SH-SY5Y (cell line): ENCODE results near the gene SUMF1.

ENCODE experiments used
- GATA2 ChIP-seq: IDR thresholded peaks from 2 replicates; pipeline ENCODE4 v1.6.1; 2011; ENCODE audit warnings: mild to moderate bottlenecking, low read depth, low read length
- GATA3 ChIP-seq: IDR thresholded peaks from 2 replicates; pipeline ENCODE4 v1.6.1; 2011; ENCODE audit warnings: low read depth, mild to moderate bottlenecking, low read length, moderate library complexity

DNA sequence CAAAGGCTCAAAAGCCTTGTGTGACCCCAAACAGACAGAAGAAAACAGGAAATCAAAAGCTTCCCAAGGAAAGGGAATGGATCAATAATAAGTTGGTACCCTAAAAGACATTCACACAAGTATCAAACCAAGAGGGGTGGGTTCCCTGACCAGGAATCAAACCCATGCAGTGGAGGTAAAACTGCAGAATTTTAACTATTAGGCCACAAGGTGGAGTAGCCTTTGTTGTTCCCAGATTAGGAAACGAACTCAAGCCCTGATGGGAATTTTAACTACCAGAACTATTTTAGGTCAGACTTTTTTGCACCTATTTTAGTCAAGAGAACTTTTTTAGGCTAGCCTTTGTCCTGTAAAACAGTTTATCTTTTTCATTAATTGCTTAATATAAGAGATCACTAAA is 132.5 kb downstream of the SUMF1 start:
- no peak for TF ChIP-seq GATA2
- no peak for TF ChIP-seq GATA3
